Measurements from ENCODE around the gene CRYBA2.

CRYBA2 gene

DNA sequence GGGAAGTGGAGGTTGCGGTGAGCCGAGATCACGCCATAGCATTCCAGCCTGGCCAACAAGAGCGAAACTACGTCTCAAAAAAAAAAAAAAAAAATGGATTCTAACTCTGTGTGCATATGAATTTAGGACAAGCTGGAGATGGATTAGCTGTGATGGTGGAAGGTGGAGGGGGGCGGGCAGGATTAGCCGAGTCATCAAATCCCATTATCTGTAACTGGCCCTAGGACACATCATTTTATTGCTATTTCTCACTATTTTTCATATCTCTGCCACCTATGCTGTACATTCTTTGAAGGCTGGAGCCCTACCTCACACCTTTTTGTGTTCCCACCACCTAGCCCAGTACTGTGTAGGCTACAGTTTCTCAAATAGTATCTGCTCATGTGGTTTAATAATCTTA is 41.1 kb downstream of the CRYBA2 start:
- no peak for DNase-seq

DNA sequence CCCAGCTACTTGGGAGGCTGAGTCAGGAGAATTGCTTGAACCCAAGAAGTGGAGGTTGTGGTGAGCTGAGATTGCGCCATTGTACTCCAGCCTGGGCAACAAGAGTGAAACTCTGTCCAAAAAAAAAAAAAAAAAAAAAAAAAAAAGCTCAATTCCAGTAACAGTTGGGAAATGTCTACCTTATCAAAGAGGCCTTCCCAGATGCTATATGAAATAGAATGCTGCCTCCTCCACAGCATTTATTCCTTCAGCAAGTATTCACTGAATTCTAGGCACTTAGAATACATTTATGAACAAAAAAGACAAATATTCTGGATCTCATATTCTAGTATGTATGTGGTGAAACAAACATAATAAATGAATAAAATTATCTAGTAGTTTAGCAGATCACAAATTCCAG is 46.6 kb downstream of the CRYBA2 start:
- DNase-seq, result no peak

GRCh38 chr2:218944759-218945404 is 48.3 kb downstream of the CRYBA2 start:
- no peak for DNase-seq

Data from NCI-H2171 (cell line).